Measurements from ENCODE around the gene OTOG. TPM values are rescaled to one million over a fixed set of nuclear protein-coding genes. Genes with fewer than 3 reads are reported as not detected.

The OTOG gene
- total and polyA plus RNA-seq, 2 donors (not counting 3 experiments of a cell fraction or from before 2014, with no cell fraction given), result not detected

- Histone ChIP-seq H3K4me2 (ENCODE audit: insufficient read depth, low read length) (no peak overlapping the region), H3K4me1 (ENCODE audit: control insufficient read depth, extremely low read depth, insufficient read depth, low read length) (no peaks in the 10 kb centered on the region), H4K20me1 (replicated peaks; ENCODE audit: control insufficient read depth, extremely low read depth, insufficient read depth, low read length) (no peaks in the 10 kb centered on the region), H2AFZ (ENCODE audit: low read depth, low read length) (no peak overlapping the region), H3K9ac (replicated peaks; ENCODE audit: extremely low read depth, insufficient read depth, low read length) (no peak overlapping the region), H3K9me1 (replicated peaks; ENCODE audit: control insufficient read depth, extremely low read depth, insufficient read depth, low read length) (no peaks in the 10 kb centered on the region), H3K36me3 (ENCODE audit: control insufficient read depth in 2 of 2, extremely low read depth in 1 of 2, insufficient read depth in 2 of 2, low read length in 2 of 2) (no peaks in the 10 kb centered on the region), H3K9me3 (replicated peaks; ENCODE audit: control insufficient read depth, insufficient read depth, low read length) (no peaks in the 10 kb centered on the region), H3K27ac (ENCODE audit: insufficient read depth, low read depth, low read length) (no peak overlapping the region), H3K4me3 (replicated peaks in 1 of 3; ENCODE audit: insufficient read depth in 1 of 3, low read depth in 1 of 3, low read length in 3 of 3) (no peak overlapping the region), H3K27me3 (ENCODE audit: control insufficient read depth in 2 of 2, insufficient read depth in 2 of 2, low read length in 2 of 2) (no peaks in the 10 kb centered on the region), H3K79me2 (ENCODE audit: control insufficient read depth, insufficient read depth, low read length) (no peaks in the 10 kb centered on the region)
- FAIRE-seq, result no peak
- ChIA-PET CTCF (interaction anchor here (1.3 kb wide), 1 partner anchor 10 kb away, joined by 3 read pairs; the partner anchor contains the start of gene OTOG), POLR2A (no interaction called here)
- TF ChIP-seq, protein P1, sequence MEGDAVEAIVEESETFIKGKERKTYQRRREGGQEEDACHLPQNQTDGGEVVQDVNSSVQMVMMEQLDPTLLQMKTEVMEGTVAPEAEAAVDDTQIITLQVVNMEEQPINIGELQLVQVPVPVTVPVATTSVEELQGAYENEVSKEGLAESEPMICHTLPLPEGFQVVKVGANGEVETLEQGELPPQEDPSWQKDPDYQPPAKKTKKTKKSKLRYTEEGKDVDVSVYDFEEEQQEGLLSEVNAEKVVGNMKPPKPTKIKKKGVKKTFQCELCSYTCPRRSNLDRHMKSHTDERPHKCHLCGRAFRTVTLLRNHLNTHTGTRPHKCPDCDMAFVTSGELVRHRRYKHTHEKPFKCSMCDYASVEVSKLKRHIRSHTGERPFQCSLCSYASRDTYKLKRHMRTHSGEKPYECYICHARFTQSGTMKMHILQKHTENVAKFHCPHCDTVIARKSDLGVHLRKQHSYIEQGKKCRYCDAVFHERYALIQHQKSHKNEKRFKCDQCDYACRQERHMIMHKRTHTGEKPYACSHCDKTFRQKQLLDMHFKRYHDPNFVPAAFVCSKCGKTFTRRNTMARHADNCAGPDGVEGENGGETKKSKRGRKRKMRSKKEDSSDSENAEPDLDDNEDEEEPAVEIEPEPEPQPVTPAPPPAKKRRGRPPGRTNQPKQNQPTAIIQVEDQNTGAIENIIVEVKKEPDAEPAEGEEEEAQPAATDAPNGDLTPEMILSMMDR (IDR thresholded peaks at IDR 0.05; ENCODE audit: extremely low read depth in 1 of 2, insufficient read depth in 1 of 2, low read depth in 1 of 2, low read length in 2 of 2), result no peak
- TF ChIP-seq JUN (IDR thresholded peaks at IDR 0.05; ENCODE audit: borderline replicate concordance, insufficient read depth, insufficient read length, low read depth) (no peak), POLR2A (IDR thresholded peaks at IDR 0.05; ENCODE audit: low read depth, low read length) (no peak), MAX (IDR thresholded peaks at IDR 0.05; ENCODE audit: insufficient read depth, insufficient read length) (no peak), GATA2 (IDR thresholded peaks at IDR 0.05; ENCODE audit: insufficient read depth, insufficient read length, low read depth, low read length) (no peak), FOS (IDR thresholded peaks at IDR 0.05; ENCODE audit: borderline replicate concordance, insufficient read depth, low read length) (no peak), MYC (IDR thresholded peaks at IDR 0.05; ENCODE audit: low read depth, low read length) (no peak), POLR2AphosphoS5 (IDR thresholded peaks at IDR 0.05; ENCODE audit: insufficient read depth, low read depth, low read length) (no peak)
- no TSS peak for BruUV-seq (replicated peaks)
- intact Hi-C loops (cut with micrococcal nuclease) (no loop called here), dilution Hi-C loops (cut with MboI; ENCODE audit: extremely low pct_ligation_motif_present, low sequenced_read_pairs) (no loop called here)
- no peak for DNase-seq (ENCODE audit: low read depth, low spot score)
Observed at GRCh38 chr11:17556999-17557398, 9.9 kb downstream of the OTOG start.

Data from endothelial cell of umbilical vein (primary cell).